Measurements from ENCODE around the gene SMS. TPM values are rescaled to one million over a fixed set of nuclear protein-coding genes. Genes with fewer than 3 reads are reported as not detected.

SMS gene
- 10 to 100 TPM; 73.9 TPM for total RNA-seq

- Mint-ChIP-seq H3K4me1 (peaks cover 28% of the 10 kb centered on the region), H3K4me3 (peak within 1 kb of the TSS; percentile 74), H3K27ac (peak within 1 kb of the TSS; percentile 64), H3K27me3 (no peaks in the 10 kb centered on the region), H3K9me3 (no peaks in the 10 kb centered on the region), H3K36me3 (ENCODE audit: low read depth) (peaks cover 12% of the 10 kb centered on the region)
- DNase-seq = peak; percentile 59
- ChIA-PET CTCF (interaction anchor here (1.5 kb wide), 1 partner anchor 32 kb away, joined by 3 read pairs; no protein-coding TSS in a partner anchor), POLR2A (interaction anchor here (1.4 to 2.6 kb wide), 4 partner anchors 13 to 101 kb away, joined by 6 to 11 read pairs (median 10); partner anchors contain the start of gene MBTPS2)
These were observed at the start of gene SMS for GRCh38 chrX:21940356-21940829. SMS (plus strand) TSS chrX:21940709; CDS start chrX:21940825, 116 bp downstream.

- no peak for DNase-seq
- Mint-ChIP-seq H3K4me3 (no peak overlapping the region), H3K36me3 (ENCODE audit: low read depth) (no peaks in the 10 kb centered on the region), H3K27me3 (no peaks in the 10 kb centered on the region), H3K4me1 (no peaks in the 10 kb centered on the region), H3K9me3 (no peaks in the 10 kb centered on the region), H3K27ac (no peak overlapping the region)
- POLR2A ChIA-PET = no interaction called here
- CTCF ChIA-PET = interaction anchor here (0.7 kb wide), 1 partner anchor 80 kb away, joined by 5 read pairs; no protein-coding TSS in a partner anchor
These were observed 35.2 kb upstream of the SMS start for GRCh38 chrX:21905313-21905712.

- CTCF ChIA-PET = no interaction called here
- DNase-seq = no peak
- Mint-ChIP-seq H3K4me1 (no peaks in the 10 kb centered on the region), H3K4me3 (no peak overlapping the region), H3K27ac (no peak overlapping the region), H3K9me3 (no peaks in the 10 kb centered on the region), H3K36me3 (ENCODE audit: low read depth) (no peaks in the 10 kb centered on the region), H3K27me3 (no peaks in the 10 kb centered on the region)
- POLR2A ChIA-PET = no interaction called here
These were observed 34.6 kb upstream of the SMS start for GRCh38 chrX:21905953-21906352.

- DNase-seq = no peak
- Mint-ChIP-seq H3K36me3 (ENCODE audit: low read depth) (no peaks in the 10 kb centered on the region), H3K4me1 (no peaks in the 10 kb centered on the region), H3K9me3 (no peaks in the 10 kb centered on the region), H3K27ac (no peak overlapping the region), H3K27me3 (no peaks in the 10 kb centered on the region), H3K4me3 (no peak overlapping the region)
- CTCF ChIA-PET = no interaction called here
- POLR2A ChIA-PET = no interaction called here
These were observed 33.2 kb upstream of the SMS start for GRCh38 chrX:21907260-21907659.

GRCh38 chrX:21911481-21911880, 29.0 kb upstream of the SMS start:
- ChIA-PET POLR2A (no interaction called here), CTCF (no interaction called here)
- Mint-ChIP-seq H3K4me1 (no peaks in the 10 kb centered on the region), H3K9me3 (no peaks in the 10 kb centered on the region), H3K36me3 (ENCODE audit: low read depth) (no peaks in the 10 kb centered on the region), H3K4me3 (no peak overlapping the region), H3K27ac (no peak overlapping the region), H3K27me3 (no peaks in the 10 kb centered on the region)
- no peak for DNase-seq

GRCh38 chrX:21912220-21912619, 28.3 kb upstream of the SMS start:
- no peak for DNase-seq
- Mint-ChIP-seq H3K36me3 (ENCODE audit: low read depth) (no peaks in the 10 kb centered on the region), H3K27ac (no peak overlapping the region), H3K27me3 (no peaks in the 10 kb centered on the region), H3K4me1 (no peaks in the 10 kb centered on the region), H3K9me3 (no peaks in the 10 kb centered on the region), H3K4me3 (no peak overlapping the region)
- ChIA-PET CTCF (no interaction called here), POLR2A (no interaction called here)

GRCh38 chrX:21912989-21913388, 27.5 kb upstream of the SMS start:
- Mint-ChIP-seq H3K36me3 (ENCODE audit: low read depth) (no peaks in the 10 kb centered on the region), H3K4me3 (no peak overlapping the region), H3K9me3 (no peaks in the 10 kb centered on the region), H3K27me3 (no peaks in the 10 kb centered on the region), H3K4me1 (no peaks in the 10 kb centered on the region), H3K27ac (no peak overlapping the region)
- ChIA-PET CTCF (no interaction called here), POLR2A (no interaction called here)
- DNase-seq = no peak

- DNase-seq = no peak
- POLR2A ChIA-PET = interaction anchor here (2.9 kb wide), 1 partner anchor 15 kb away, joined by 11 read pairs; the partner anchor contains the start of gene SMS
- Mint-ChIP-seq H3K4me3 (no peak overlapping the region), H3K36me3 (ENCODE audit: low read depth) (peaks cover 6% of the 10 kb centered on the region), H3K9me3 (peaks cover 5% of the 10 kb centered on the region), H3K27ac (peak overlapping the region; percentile 21), H3K4me1 (peaks cover 30% of the 10 kb centered on the region), H3K27me3 (no peaks in the 10 kb centered on the region)
- CTCF ChIA-PET = no interaction called here
These were observed 14.4 kb upstream of the SMS start for GRCh38 chrX:21926116-21926515.

- H3K9me3 Mint-ChIP-seq = peaks cover 5% of the 10 kb centered on the region
- POLR2A ChIA-PET = interaction anchor here (2.9 kb wide), 1 partner anchor 14 kb away, joined by 11 read pairs; the partner anchor contains the start of gene SMS
These were observed 13.8 kb upstream of the SMS start for GRCh38 chrX:21926527-21927278.

GRCh38 chrX:21929209-21929608, 11.3 kb upstream of the SMS start:
- Mint-ChIP-seq H3K27ac (no peak overlapping the region), H3K9me3 (peaks cover 5% of the 10 kb centered on the region), H3K27me3 (no peaks in the 10 kb centered on the region), H3K4me3 (no peak overlapping the region), H3K4me1 (peaks cover 42% of the 10 kb centered on the region), H3K36me3 (ENCODE audit: low read depth) (peaks cover 6% of the 10 kb centered on the region)
- no peak for DNase-seq
- CTCF ChIA-PET = interaction anchor here (1.0 kb wide), 1 partner anchor 10 kb away, joined by 3 read pairs; no protein-coding TSS in a partner anchor
- POLR2A ChIA-PET = interaction anchor here (1.2 kb wide), 1 partner anchor 12 kb away, joined by 3 read pairs; no protein-coding TSS in a partner anchor

More at GRCh38 chrX:21926527-21927278, 13.8 kb upstream of the SMS start:
- Mint-ChIP-seq H3K4me1 (peaks cover 33% of the 10 kb centered on the region), H3K27me3 (no peaks in the 10 kb centered on the region), H3K4me3 (peak overlapping the region; percentile 24), H3K27ac (peak overlapping the region; percentile 72), H3K36me3 (ENCODE audit: low read depth) (peaks cover 6% of the 10 kb centered on the region)
- CTCF ChIA-PET = no interaction called here
- DNase-seq = no peak

- ChIA-PET CTCF (no interaction called here), POLR2A (no interaction called here)
- Mint-ChIP-seq H3K36me3 (ENCODE audit: low read depth) (peaks cover 6% of the 10 kb centered on the region), H3K27me3 (no peaks in the 10 kb centered on the region), H3K4me3 (no peak overlapping the region), H3K4me1 (peaks cover 42% of the 10 kb centered on the region), H3K9me3 (peaks cover 5% of the 10 kb centered on the region), H3K27ac (no peak overlapping the region)
- no peak for DNase-seq
These were observed 9.5 kb upstream of the SMS start for GRCh38 chrX:21930986-21931385.

GRCh38 chrX:21932292-21933002, 8.1 kb upstream of the SMS start:
- CTCF ChIA-PET = interaction anchor here (1.2 to 1.3 kb wide), 2 partner anchors 9 to 54 kb away, joined by 3 read pairs; no protein-coding TSS in a partner anchor
- H3K9me3 Mint-ChIP-seq = peaks cover 5% of the 10 kb centered on the region

GRCh38 chrX:21933077-21933476, 7.4 kb upstream of the SMS start:
- H3K4me1 Mint-ChIP-seq = peaks cover 32% of the 10 kb centered on the region
- H3K4me3 Mint-ChIP-seq = no peak overlapping the region
- no peak for DNase-seq
- H3K9me3 Mint-ChIP-seq = peaks cover 5% of the 10 kb centered on the region
- POLR2A ChIA-PET = interaction anchor here (1.5 kb wide), 1 partner anchor 8 kb away, joined by 6 read pairs; no protein-coding TSS in a partner anchor
- CTCF ChIA-PET = interaction anchor here (1.2 to 1.3 kb wide), 2 partner anchors 9 to 55 kb away, joined by 3 read pairs; no protein-coding TSS in a partner anchor
- peaks cover 6% of the 10 kb centered on the region for H3K36me3 Mint-ChIP-seq (ENCODE audit: low read depth)
- H3K27me3 Mint-ChIP-seq = no peaks in the 10 kb centered on the region
- no peak overlapping the region for H3K27ac Mint-ChIP-seq

More at GRCh38 chrX:21932292-21933002, 8.1 kb upstream of the SMS start:
- no peak overlapping the region for H3K4me3 Mint-ChIP-seq
- H3K27ac Mint-ChIP-seq = peak overlapping the region; percentile 57
- peaks cover 32% of the 10 kb centered on the region for H3K4me1 Mint-ChIP-seq
- no peaks in the 10 kb centered on the region for H3K27me3 Mint-ChIP-seq
- H3K36me3 Mint-ChIP-seq (ENCODE audit: low read depth) = peaks cover 6% of the 10 kb centered on the region
- POLR2A ChIA-PET = interaction anchor here (1.5 kb wide), 1 partner anchor 9 kb away, joined by 6 read pairs; no protein-coding TSS in a partner anchor
- no peak for DNase-seq
